Measurements from ENCODE around the gene SALL4. TPM values are rescaled to one million over a fixed set of nuclear protein-coding genes. Genes with fewer than 3 reads are reported as not detected.
A peak's percentile ranks its signal among the peaks of the same experiment; 100 is the strongest.

SALL4 gene
- total RNA-seq, 1 experiment from 2014 or later: 0.49 TPM

- H3K36me3 Mint-ChIP-seq (ENCODE audit: insufficient read depth, unreplicated experiment): peaks cover 5% of the 10 kb centered on the region
- no peaks in the 10 kb centered on the region for H3K27me3 Mint-ChIP-seq (ENCODE audit: insufficient read depth, unreplicated experiment)
- CTCF ChIA-PET: interaction anchor here (0.6 to 1.5 kb wide), 3 partner anchors 60 to 743 kb away, joined by 3 to 5 read pairs (median 3); no protein-coding TSS in a partner anchor
- peak; percentile 35 for DNase-seq (ENCODE audit: unreplicated experiment)
- POLR2A ChIA-PET: interaction anchor here (1.0 kb wide), 1 partner anchor 9 kb away, joined by 3 read pairs; no protein-coding TSS in a partner anchor
- BruUV-seq (replicated peaks): no TSS peak
- H3K27ac Mint-ChIP-seq (ENCODE audit: low read depth, unreplicated experiment): no peak overlapping the region
- no peak overlapping the region for H3K4me3 Mint-ChIP-seq (ENCODE audit: unreplicated experiment)
- peaks cover 7% of the 10 kb centered on the region for H3K4me1 Mint-ChIP-seq (ENCODE audit: insufficient read depth, unreplicated experiment)
- TF ChIP-seq CTCF (IDR thresholded peaks at IDR 0.05; ENCODE audit: unreplicated experiment): no peak
- no peaks in the 10 kb centered on the region for H3K9me3 Mint-ChIP-seq (ENCODE audit: unreplicated experiment)
- intact Hi-C loops (cut with micrococcal nuclease): loop anchor here (10.0 kb wide), 1 partner anchor 126 kb away; no protein-coding TSS in a partner anchor
Observed at GRCh38 chr20:51760905-51761546, 41.3 kb downstream of the SALL4 start.

- H3K27ac Mint-ChIP-seq (ENCODE audit: low read depth, unreplicated experiment): no peak overlapping the region
- intact Hi-C loops (cut with micrococcal nuclease): loop anchor here (10.0 kb wide), 1 partner anchor 125 kb away; no protein-coding TSS in a partner anchor
- CTCF ChIA-PET: interaction anchor here (0.8 kb wide), 1 partner anchor 60 kb away, joined by 3 read pairs; no protein-coding TSS in a partner anchor
Observed at GRCh38 chr20:51759769-51760510, 42.4 kb downstream of the SALL4 start.

GRCh38 chr20:51758978-51759544, 43.3 kb downstream of the SALL4 start:
- no peak for TF ChIP-seq CTCF (IDR thresholded peaks at IDR 0.05; ENCODE audit: unreplicated experiment)
- Mint-ChIP-seq H3K27ac (ENCODE audit: low read depth, unreplicated experiment) (no peak overlapping the region), H3K9me3 (ENCODE audit: unreplicated experiment) (no peaks in the 10 kb centered on the region), H3K36me3 (ENCODE audit: insufficient read depth, unreplicated experiment) (peaks cover 5% of the 10 kb centered on the region), H3K27me3 (ENCODE audit: insufficient read depth, unreplicated experiment) (no peaks in the 10 kb centered on the region), H3K4me3 (ENCODE audit: unreplicated experiment) (no peak overlapping the region), H3K4me1 (ENCODE audit: insufficient read depth, unreplicated experiment) (peaks cover 7% of the 10 kb centered on the region)
- intact Hi-C loops (cut with micrococcal nuclease): no loop called here
- ChIA-PET POLR2A (no interaction called here), CTCF (interaction anchor here (0.7 kb wide), 1 partner anchor 174 kb away, joined by 3 read pairs; no protein-coding TSS in a partner anchor)
- BruUV-seq (replicated peaks): no TSS peak
- peak; percentile 28 for DNase-seq (ENCODE audit: unreplicated experiment)

More at GRCh38 chr20:51759769-51760510, 42.4 kb downstream of the SALL4 start:
- TF ChIP-seq CTCF (IDR thresholded peaks at IDR 0.05; ENCODE audit: unreplicated experiment): no peak
- Mint-ChIP-seq H3K27me3 (ENCODE audit: insufficient read depth, unreplicated experiment) (no peaks in the 10 kb centered on the region), H3K36me3 (ENCODE audit: insufficient read depth, unreplicated experiment) (peaks cover 5% of the 10 kb centered on the region), H3K4me3 (ENCODE audit: unreplicated experiment) (no peak overlapping the region), H3K4me1 (ENCODE audit: insufficient read depth, unreplicated experiment) (peaks cover 7% of the 10 kb centered on the region), H3K9me3 (ENCODE audit: unreplicated experiment) (no peaks in the 10 kb centered on the region)
- no peak for DNase-seq (ENCODE audit: unreplicated experiment)
- POLR2A ChIA-PET: no interaction called here
- no TSS peak for BruUV-seq (replicated peaks)

- no peak for DNase-seq (ENCODE audit: unreplicated experiment)
- CTCF ChIA-PET: no interaction called here
Observed at GRCh38 chr20:51757226-51757625, 45.1 kb downstream of the SALL4 start.

More at GRCh38 chr20:51757226-51757625, 45.1 kb downstream of the SALL4 start:
- no peak for TF ChIP-seq CTCF (IDR thresholded peaks at IDR 0.05; ENCODE audit: unreplicated experiment)
- BruUV-seq (replicated peaks): no TSS peak
- H3K27me3 Mint-ChIP-seq (ENCODE audit: insufficient read depth, unreplicated experiment): no peaks in the 10 kb centered on the region
- H3K9me3 Mint-ChIP-seq (ENCODE audit: unreplicated experiment): no peaks in the 10 kb centered on the region
- intact Hi-C loops (cut with micrococcal nuclease): no loop called here
- H3K4me3 Mint-ChIP-seq (ENCODE audit: unreplicated experiment): no peak overlapping the region
- H3K27ac Mint-ChIP-seq (ENCODE audit: low read depth, unreplicated experiment): no peak overlapping the region
- POLR2A ChIA-PET: no interaction called here
- H3K4me1 Mint-ChIP-seq (ENCODE audit: insufficient read depth, unreplicated experiment): peaks cover 15% of the 10 kb centered on the region
- peaks cover 5% of the 10 kb centered on the region for H3K36me3 Mint-ChIP-seq (ENCODE audit: insufficient read depth, unreplicated experiment)
